Mononuclear cell (primary cell): ENCODE results near the gene USP49. TPM values are rescaled to one million over a fixed set of nuclear protein-coding genes. Genes with fewer than 3 reads are reported as not detected.

Source experiments
- total RNA-seq: library from RNA; depleted of rRNA; stranded (reverse); fragments of >200 nt; gene quantifications from one replicate; pipeline ENCODE4 v1.2.3, GENCODE V29; 2012

Gene USP49
- total RNA-seq, 1 donor = 3.5 TPM

Other genes with a start within 250 kb of the USP49 start
- 18.1 TPM for gene TFEB, start 159.8 kb downstream of the USP49 start, total RNA-seq
- gene PGC, start 148.0 kb downstream of the USP49 start, total RNA-seq = 0.10 TPM
- gene FRS3, start 115.5 kb downstream of the USP49 start, total RNA-seq = 2.1 TPM
- gene PRICKLE4, start 114.6 kb downstream of the USP49 start, total RNA-seq = 0.31 TPM
- 56.3 TPM for gene TOMM6, start 107.7 kb downstream of the USP49 start, total RNA-seq
- 2.5 TPM for gene MED20, start 25.8 kb upstream of the USP49 start, total RNA-seq
- 3.8 TPM for gene BYSL, start 26.1 kb upstream of the USP49 start, total RNA-seq
- 219 TPM for gene CCND3, start 46.4 kb upstream of the USP49 start, total RNA-seq
- gene TAF8, start 155.1 kb upstream of the USP49 start, total RNA-seq = 25.9 TPM
- not detected for gene C6orf132, start 247.2 kb upstream of the USP49 start, total RNA-seq